ENCODE data around the gene LIN54.

DNA sequence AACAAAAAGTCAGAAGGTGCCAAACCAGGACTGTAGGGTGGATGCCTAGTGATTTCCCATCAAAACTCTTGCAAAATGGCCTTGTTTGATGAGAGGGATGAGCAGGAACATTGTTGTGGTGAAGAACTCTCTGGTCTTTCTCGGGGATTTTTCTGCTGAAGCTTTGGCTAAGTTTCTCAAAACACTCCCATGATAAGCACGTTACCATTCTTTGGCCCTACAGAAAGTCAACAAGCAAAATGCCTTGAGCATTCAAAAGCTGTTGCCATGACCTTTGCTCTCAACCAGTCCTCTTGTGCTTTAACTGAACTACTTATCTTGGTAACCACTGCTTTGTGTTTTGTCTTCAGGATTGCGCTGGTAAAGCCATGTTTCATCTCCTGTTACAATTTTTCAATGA lies 116.7 kb downstream of the LIN54 start:
- TF ChIP-seq POLR2A (IDR thresholded peaks at IDR 0.05; ENCODE audit: low read depth, low read length) (no peak), POLR2AphosphoS5 (IDR thresholded peaks at IDR 0.05; ENCODE audit: low read depth, low read length) (no peak), PAX5 (IDR thresholded peaks at IDR 0.05; ENCODE audit: insufficient read depth, low read length, severe bottlenecking) (no peak), TAF1 (IDR thresholded peaks at IDR 0.05; ENCODE audit: low read depth, low read length) (no peak), SPI1 (IDR thresholded peaks at IDR 0.05; ENCODE audit: low read depth, low read length) (no peak)

All from GM12891 (cell line).